Stomach (tissue), 9 donors: Measurements from ENCODE around the gene SERPINE1. TPM values are rescaled to one million over a fixed set of nuclear protein-coding genes. Genes with fewer than 3 reads are reported as not detected.

Source experiments
- DNase-seq, 2 donors: peaks; one replicate each; pipeline versions ENCODE4 v3.0.0 to v3.0.0-alpha.2; 2013 to 2019
- H3K27ac ChIP-seq, 5 donors: fragments of 200-600 bp in 4 of 5; sonication (generic) in 4 of 5; one replicate each; pipeline ENCODE4 v1.5.1; 2013 to 2019; ENCODE audit warnings: mild to moderate bottlenecking in 1 of 5, moderate library complexity in 1 of 5
- H3K27me3 ChIP-seq, 3 donors: fragments of 200-600 bp; sonication (generic); one replicate each; pipeline ENCODE4 v1.5.1; 2017 to 2019; ENCODE audit warnings: mixed run types in 1 of 3
- H3K36me3 ChIP-seq, 4 donors: fragments of 200-600 bp; sonication (generic); 1 replicate in 3 of 4; 2 replicates in 1 of 4; pipeline ENCODE4 v1.5.1; 2016 to 2019
- H3K4me1 ChIP-seq, 4 donors: fragments of 200-600 bp; sonication (generic); one replicate each; pipeline ENCODE4 v1.5.1; 2016 to 2019
- H3K4me3 ChIP-seq, 4 donors: fragments of 200-600 bp; sonication (generic) in 3 of 4; one replicate each; pipeline ENCODE4 v1.5.1; 2016 to 2019; ENCODE audit warnings: mild to moderate bottlenecking in 1 of 4
- H3K9me3 ChIP-seq, 4 donors: fragments of 200-600 bp; sonication (generic); one replicate each; pipeline ENCODE4 v1.5.1; 2016 to 2019
- EP300 ChIP-seq: sonication (generic); formaldehyde crosslinking; IDR thresholded peaks from one replicate; pipeline ENCODE4 v1.6.1; 2017; ENCODE audit warnings: antibody characterized with exemption
- POLR2A ChIP-seq, 4 donors: fragments of 450-650 bp; IDR thresholded peaks; one replicate each; pipeline ENCODE4 v1.6.1; 2016; ENCODE audit warnings: antibody characterized with exemption in 4 of 4, control low read depth in 2 of 4, mild to moderate bottlenecking in 1 of 4, moderate library complexity in 1 of 4
- POLR2AphosphoS5 ChIP-seq, 3 donors: sonication (generic); formaldehyde crosslinking; IDR thresholded peaks; one replicate each; pipeline ENCODE4 v1.6.1; 2016; ENCODE audit warnings: antibody characterized with exemption in 3 of 3
- whole genome bisulfite sequencing, 5 donors: extraction: QIAGEN DNeasy Blood & Tissue Kit in 3 of 5; methylation state at CpG; one replicate each; pipeline versions ENCODE4 v1.1.5 to v1.1.7; 2013 to 2018; 5-methylcytosine and 5-hydroxymethylcytosine counted together
- intact Hi-C: fragments of 100-400 bp; cut with DNase I; formaldehyde crosslinking; loops from one replicate; pipeline ENCODE4 v1.15.1; 2023; ENCODE audit warnings: low total_unique reads
- polyA plus RNA-seq, 3 donors: library from polyadenylated mRNA; stranded (reverse); fragments of 200-250 nt; gene quantifications; one replicate each; pipeline ENCODE4 v1.2.3, GENCODE V29; 2013
- total RNA-seq, 5 donors: library from RNA; depleted of rRNA; stranded (reverse); fragments of >200 nt; gene quantifications; one replicate each; pipeline versions ENCODE4 v1.1.0 to v1.2.3, GENCODE V29; 2014 to 2016
- TF ChIP-seq, protein P1 (sequence below), 7 experiments: fragments of 450-650 bp in 4 of 7; fragments of 200-600 bp in 3 of 7; sonication (generic) in 3 of 7; IDR thresholded peaks; one replicate each; pipeline ENCODE4 v1.5.1; 2016 to 2019; ENCODE audit warnings: antibody characterized with exemption in 7 of 7, control low read depth in 2 of 7, mild to moderate bottlenecking in 1 of 7
- donor health status: healthy with polysubstance abuse.
- donor health status: Bipolar disorder and iron deficiency.
- donor health status: healthy.

SERPINE1 gene
- total and polyA plus RNA-seq, 8 donors: 0.58 to 25.0 (median 6.3) TPM

DNA sequence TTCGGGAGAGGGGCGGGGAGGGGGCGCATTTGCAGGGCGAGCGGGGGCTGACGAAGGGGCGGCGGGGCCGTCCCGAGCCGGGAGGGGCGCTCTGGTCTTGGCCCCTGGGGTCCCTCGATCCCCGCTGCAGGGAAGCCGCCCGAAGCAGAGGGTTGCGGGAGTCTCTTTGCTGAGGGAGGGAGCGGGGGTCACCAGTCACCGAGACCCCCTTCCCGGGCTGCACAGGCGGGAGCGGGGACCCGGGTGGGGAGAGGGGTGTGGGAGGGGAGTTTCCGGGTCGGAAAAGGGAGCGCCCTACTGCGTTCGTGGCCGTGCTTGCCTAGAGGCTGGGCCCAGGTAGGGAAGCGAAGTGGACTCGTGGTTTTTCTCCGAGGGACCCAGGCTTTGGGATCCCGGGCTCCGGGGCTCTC, 27.8 kb downstream of the SERPINE1 start:
- Histone ChIP-seq H3K9me3 (no peaks in the 10 kb centered on the region), H3K4me3 (peak overlapping the region; percentile 90 to 96 (median 92)), H3K27ac (peak overlapping the region; percentile 46 to 81 (median 69)), H3K4me1 (peaks cover 10 to 26% (median 18%) of the 10 kb centered on the region in 4 donors), H3K36me3 (peaks cover 10 to 32% (median 29%) of the 10 kb centered on the region in 4 donors), H3K27me3 (peaks cover 0 to 11% (median 0%) of the 10 kb centered on the region in 3 donors)
- WGBS, 5 donors: 0 to 4% (median 1%) methylated on average over 8 to 33 of the region's 34 CpGs
- TF ChIP-seq EP300: no peak
- no peak for TF ChIP-seq POLR2A (IDR thresholded peaks at IDR 0.05)
- TF ChIP-seq POLR2AphosphoS5 (IDR thresholded peaks at IDR 0.05): no peak
- TF ChIP-seq, protein P1, sequence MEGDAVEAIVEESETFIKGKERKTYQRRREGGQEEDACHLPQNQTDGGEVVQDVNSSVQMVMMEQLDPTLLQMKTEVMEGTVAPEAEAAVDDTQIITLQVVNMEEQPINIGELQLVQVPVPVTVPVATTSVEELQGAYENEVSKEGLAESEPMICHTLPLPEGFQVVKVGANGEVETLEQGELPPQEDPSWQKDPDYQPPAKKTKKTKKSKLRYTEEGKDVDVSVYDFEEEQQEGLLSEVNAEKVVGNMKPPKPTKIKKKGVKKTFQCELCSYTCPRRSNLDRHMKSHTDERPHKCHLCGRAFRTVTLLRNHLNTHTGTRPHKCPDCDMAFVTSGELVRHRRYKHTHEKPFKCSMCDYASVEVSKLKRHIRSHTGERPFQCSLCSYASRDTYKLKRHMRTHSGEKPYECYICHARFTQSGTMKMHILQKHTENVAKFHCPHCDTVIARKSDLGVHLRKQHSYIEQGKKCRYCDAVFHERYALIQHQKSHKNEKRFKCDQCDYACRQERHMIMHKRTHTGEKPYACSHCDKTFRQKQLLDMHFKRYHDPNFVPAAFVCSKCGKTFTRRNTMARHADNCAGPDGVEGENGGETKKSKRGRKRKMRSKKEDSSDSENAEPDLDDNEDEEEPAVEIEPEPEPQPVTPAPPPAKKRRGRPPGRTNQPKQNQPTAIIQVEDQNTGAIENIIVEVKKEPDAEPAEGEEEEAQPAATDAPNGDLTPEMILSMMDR (IDR thresholded peaks at IDR 0.05): no peak
- intact Hi-C loops: no loop called here
- DNase-seq: peak in 1 of 2 donors; percentile 53

DNA sequence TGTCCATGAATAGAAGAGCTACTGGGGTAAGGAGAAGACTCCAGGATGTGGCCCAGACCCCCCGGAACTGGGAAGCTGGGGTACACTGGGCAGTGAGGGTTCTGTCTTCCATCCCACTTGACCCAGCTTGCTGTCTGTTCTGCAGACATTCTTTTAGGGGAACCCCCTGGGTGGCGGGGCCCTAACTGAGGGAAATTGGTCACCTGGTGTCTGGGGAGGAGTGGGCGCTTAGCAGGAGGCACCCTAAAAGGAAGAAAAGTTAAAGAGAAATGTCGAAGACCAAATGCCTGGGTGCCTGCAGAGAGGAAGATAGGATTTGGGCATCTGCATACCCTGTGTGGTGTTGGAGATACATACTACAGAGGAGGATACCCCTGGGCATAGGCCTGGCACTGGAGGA, 28.4 kb downstream of the SERPINE1 start:
- Histone ChIP-seq H3K4me1 (peaks cover 10 to 26% (median 18%) of the 10 kb centered on the region in 4 donors), H3K27me3 (peaks cover 0 to 10% (median 0%) of the 10 kb centered on the region in 3 donors), H3K36me3 (peaks cover 15 to 39% (median 35%) of the 10 kb centered on the region in 4 donors), H3K4me3 (peak overlapping the region; percentile 90 to 96 (median 92)), H3K9me3 (no peaks in the 10 kb centered on the region), H3K27ac (peak overlapping the region in 3 of 5 donors; percentile 69 to 81 (median 77))
- TF ChIP-seq EP300 (no peak), POLR2AphosphoS5 (IDR thresholded peaks at IDR 0.05) (no peak), POLR2A (IDR thresholded peaks at IDR 0.05) (no peak)
- TF ChIP-seq, protein P1 (IDR thresholded peaks at IDR 0.05): no peak
- 45 to 59% (median 52%) methylated on average over 3 to 4 of the region's 4 CpGs for WGBS, 5 donors
- no peak for DNase-seq
- intact Hi-C loops: no loop called here

DNA sequence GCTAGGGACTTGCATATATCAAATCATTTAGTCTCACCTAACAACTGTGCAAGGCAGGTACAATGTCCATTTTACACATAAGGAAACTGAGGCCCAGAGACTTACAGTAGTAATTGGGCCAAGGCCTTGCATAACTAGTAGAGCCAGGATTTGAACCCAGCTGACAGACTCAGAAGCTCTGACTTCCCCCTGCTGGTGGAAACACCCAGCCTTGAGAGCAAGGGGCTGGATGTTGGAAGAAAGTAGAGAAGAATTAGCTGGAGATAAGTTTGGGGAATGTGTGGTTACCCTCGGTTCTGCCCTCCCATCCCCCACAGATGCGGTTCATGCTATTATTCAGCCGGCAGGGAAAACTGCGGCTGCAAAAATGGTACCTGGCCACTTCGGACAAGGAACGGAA, 29.4 kb downstream of the SERPINE1 start:
- no peak overlapping the region for H3K4me3 ChIP-seq
- no peak for TF ChIP-seq POLR2AphosphoS5 (IDR thresholded peaks at IDR 0.05)
- no peak for TF ChIP-seq EP300
- TF ChIP-seq POLR2A (IDR thresholded peaks at IDR 0.05): no peak
- TF ChIP-seq, protein P1 (IDR thresholded peaks at IDR 0.05): no peak
- H3K27me3 ChIP-seq: peaks cover 0 to 17% (median 0%) of the 10 kb centered on the region in 3 donors
- WGBS, 5 donors: 75 to 86% (median 78%) methylated on average over 6 of the region's 6 CpGs
- no peak overlapping the region for H3K27ac ChIP-seq
- intact Hi-C loops: no loop called here
- H3K4me1 ChIP-seq: peaks cover 10 to 26% (median 18%) of the 10 kb centered on the region in 4 donors
- H3K9me3 ChIP-seq: no peaks in the 10 kb centered on the region
- H3K36me3 ChIP-seq: peaks cover 25 to 48% (median 45%) of the 10 kb centered on the region in 4 donors
- DNase-seq: no peak

GRCh38 chr7:101156866-101157589, 30.1 kb downstream of the SERPINE1 start:
- Histone ChIP-seq H3K4me3 (no peak overlapping the region), H3K27ac (no peak overlapping the region), H3K27me3 (peaks cover 0 to 24% (median 5%) of the 10 kb centered on the region in 3 donors), H3K4me1 (peaks cover 10 to 26% (median 18%) of the 10 kb centered on the region in 4 donors), H3K36me3 (peaks cover 25 to 53% (median 48%) of the 10 kb centered on the region in 4 donors), H3K9me3 (no peaks in the 10 kb centered on the region)
- TF ChIP-seq POLR2AphosphoS5 (IDR thresholded peaks at IDR 0.05): no peak
- intact Hi-C loops: no loop called here
- 69 to 81% (median 79%) methylated on average over 14 of the region's 14 CpGs for WGBS, 5 donors
- DNase-seq: peak in 1 of 2 donors; percentile 54
